Osteoblast (primary cell): Measurements from ENCODE around the gene PTPRF. TPM values are rescaled to one million over a fixed set of nuclear protein-coding genes. Genes with fewer than 3 reads are reported as not detected.
A peak's percentile ranks its signal among the peaks of the same experiment; 100 is the strongest.
"Not testable (repeated sequence)": the region's sequence is repeated elsewhere in the genome, so short reads cannot be mapped to it uniquely, and the experiment has no call there.

ENCODE experiments used
- DNase-seq: peaks from one replicate; pipeline ENCODE4 v3.0.0; 2011; ENCODE audit warnings: low spot score, mixed read lengths; ENCODE audit not compliant: insufficient read length; ENCODE audit errors: missing footprints
- H2AFZ ChIP-seq: 2 replicates; pipeline ENCODE4 v1.6.0; 2011; ENCODE audit warnings: mild to moderate bottlenecking, low read length
- H3K27ac ChIP-seq: 2 replicates; pipeline ENCODE4 v1.5.1; 2011; ENCODE audit warnings: mild to moderate bottlenecking, low read depth, low read length, moderate library complexity
- H3K27me3 ChIP-seq: 2 replicates; pipeline ENCODE4 v1.6.0; 2012; ENCODE audit warnings: mild to moderate bottlenecking, control low read depth, inconsistent platforms, low read length, moderate library complexity; ENCODE audit not compliant: insufficient read depth
- H3K36me3 ChIP-seq: 2 replicates; pipeline ENCODE4 v1.5.1; 2011; ENCODE audit warnings: mild to moderate bottlenecking, low read length, control low read depth, moderate library complexity; ENCODE audit not compliant: insufficient read depth
- H3K4me1 ChIP-seq: 2 replicates; pipeline ENCODE4 v1.5.1; 2011; ENCODE audit warnings: mild to moderate bottlenecking, low read length, control low read depth, moderate library complexity; ENCODE audit not compliant: insufficient read depth
- H3K4me2 ChIP-seq: 2 replicates; pipeline ENCODE4 v1.6.0; 2011; ENCODE audit warnings: mild to moderate bottlenecking, low read length; ENCODE audit not compliant: insufficient read depth
- H3K4me3 ChIP-seq: fragments of 200-600 bp; sonication (generic); 3 replicates; pipeline ENCODE4 v1.5.1; 2012; ENCODE audit warnings: mild to moderate bottlenecking, low read length, inconsistent platforms; ENCODE audit not compliant: insufficient read depth
- H3K79me2 ChIP-seq: 2 replicates; pipeline ENCODE4 v1.6.0; 2012; ENCODE audit warnings: mild to moderate bottlenecking, low read length, control low read depth, inconsistent platforms; ENCODE audit not compliant: insufficient read depth
- H3K9me3 ChIP-seq: 2 replicates; pipeline ENCODE4 v1.5.1; 2011; ENCODE audit warnings: low read depth, low read length, control low read depth
- H4K20me1 ChIP-seq: 2 replicates; pipeline ENCODE4 v1.6.0; 2012; ENCODE audit warnings: mild to moderate bottlenecking, low read length, control low read depth; ENCODE audit not compliant: insufficient read depth
- total RNA-seq: library from RNA; depleted of rRNA; stranded (reverse); fragments of >200 nt; gene quantifications from 2 replicates; pipeline ENCODE4 v1.2.3, GENCODE V29; 2012
- TF ChIP-seq, protein P1 (sequence below): IDR thresholded peaks from 2 replicates; pipeline ENCODE4 v1.5.1; 2011; ENCODE audit warnings: mild to moderate bottlenecking, low read depth, low read length, moderate library complexity; ENCODE audit errors: extremely low read depth

PTPRF gene
- total RNA-seq, 1 donor, result 13.0 TPM

DNA sequence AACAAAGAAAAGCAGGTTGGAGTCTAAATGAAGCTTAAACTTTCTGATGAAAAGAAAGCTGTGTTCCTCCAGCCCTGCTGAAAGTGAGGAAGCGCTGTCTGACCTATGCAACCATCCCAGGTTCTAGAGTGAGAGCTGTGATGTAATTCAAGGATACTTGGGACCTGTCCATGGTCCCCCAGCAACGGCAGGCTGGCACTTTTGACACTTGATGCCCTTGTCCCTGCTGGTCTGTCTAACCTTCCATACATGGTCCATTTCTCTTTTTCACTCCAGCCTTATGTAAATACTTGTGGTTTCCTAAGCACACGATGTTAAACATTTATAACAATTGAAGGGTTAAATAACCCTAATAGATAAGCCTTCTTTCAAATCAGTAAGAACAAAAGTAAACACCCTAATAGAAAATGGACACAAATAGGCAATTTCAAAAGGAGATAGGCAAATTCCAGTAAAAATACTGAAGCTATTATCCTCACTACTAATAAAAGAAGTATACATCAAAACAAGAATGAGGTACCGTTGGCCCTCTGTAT is 101.5 kb downstream of the PTPRF start:
- no peaks in the 10 kb centered on the region for H3K4me1 ChIP-seq
- DNase-seq, result no peak
- no peak overlapping the region for H3K27ac ChIP-seq
- no peak overlapping the region for H3K4me3 ChIP-seq
- H2AFZ ChIP-seq, result no peak overlapping the region
- no peaks in the 10 kb centered on the region for H3K9me3 ChIP-seq
- no peaks in the 10 kb centered on the region for H3K79me2 ChIP-seq
- H3K4me2 ChIP-seq, result no peak overlapping the region
- no peaks in the 10 kb centered on the region for H3K27me3 ChIP-seq
- no peaks in the 10 kb centered on the region for H4K20me1 ChIP-seq
- TF ChIP-seq, protein P1, sequence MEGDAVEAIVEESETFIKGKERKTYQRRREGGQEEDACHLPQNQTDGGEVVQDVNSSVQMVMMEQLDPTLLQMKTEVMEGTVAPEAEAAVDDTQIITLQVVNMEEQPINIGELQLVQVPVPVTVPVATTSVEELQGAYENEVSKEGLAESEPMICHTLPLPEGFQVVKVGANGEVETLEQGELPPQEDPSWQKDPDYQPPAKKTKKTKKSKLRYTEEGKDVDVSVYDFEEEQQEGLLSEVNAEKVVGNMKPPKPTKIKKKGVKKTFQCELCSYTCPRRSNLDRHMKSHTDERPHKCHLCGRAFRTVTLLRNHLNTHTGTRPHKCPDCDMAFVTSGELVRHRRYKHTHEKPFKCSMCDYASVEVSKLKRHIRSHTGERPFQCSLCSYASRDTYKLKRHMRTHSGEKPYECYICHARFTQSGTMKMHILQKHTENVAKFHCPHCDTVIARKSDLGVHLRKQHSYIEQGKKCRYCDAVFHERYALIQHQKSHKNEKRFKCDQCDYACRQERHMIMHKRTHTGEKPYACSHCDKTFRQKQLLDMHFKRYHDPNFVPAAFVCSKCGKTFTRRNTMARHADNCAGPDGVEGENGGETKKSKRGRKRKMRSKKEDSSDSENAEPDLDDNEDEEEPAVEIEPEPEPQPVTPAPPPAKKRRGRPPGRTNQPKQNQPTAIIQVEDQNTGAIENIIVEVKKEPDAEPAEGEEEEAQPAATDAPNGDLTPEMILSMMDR, result no peak
- no peaks in the 10 kb centered on the region for H3K36me3 ChIP-seq

DNA sequence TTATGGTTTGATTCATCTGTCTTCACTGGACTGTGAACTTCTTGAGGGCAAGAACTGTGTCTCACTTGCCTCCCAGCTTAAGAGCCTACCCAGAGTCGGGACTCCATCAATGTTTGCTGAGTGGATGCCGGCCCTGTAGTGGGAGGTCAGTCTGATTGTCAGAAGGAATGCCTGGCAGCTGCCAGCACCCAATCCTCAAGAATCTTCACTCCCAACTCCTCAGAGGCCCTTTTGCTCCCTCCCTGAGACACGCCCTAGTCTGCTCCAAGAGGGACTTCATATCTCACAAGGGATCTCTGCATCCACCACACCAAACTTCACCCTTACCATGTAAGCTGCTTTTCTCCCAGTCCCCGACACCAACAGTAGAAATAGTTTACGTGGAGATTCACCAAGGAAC is 104.0 kb downstream of the PTPRF start:
- peak; percentile 41 for DNase-seq
- TF ChIP-seq, protein P1, result no peak
- no peaks in the 10 kb centered on the region for H3K27me3 ChIP-seq
- H3K27ac ChIP-seq, result no peak overlapping the region
- H3K9me3 ChIP-seq, result no peaks in the 10 kb centered on the region
- H3K4me1 ChIP-seq, result no peaks in the 10 kb centered on the region
- no peaks in the 10 kb centered on the region for H3K36me3 ChIP-seq
- H4K20me1 ChIP-seq, result no peaks in the 10 kb centered on the region
- H3K4me2 ChIP-seq, result no peak overlapping the region
- H3K4me3 ChIP-seq, result no peak overlapping the region
- no peaks in the 10 kb centered on the region for H3K79me2 ChIP-seq
- H2AFZ ChIP-seq, result no peak overlapping the region

DNA sequence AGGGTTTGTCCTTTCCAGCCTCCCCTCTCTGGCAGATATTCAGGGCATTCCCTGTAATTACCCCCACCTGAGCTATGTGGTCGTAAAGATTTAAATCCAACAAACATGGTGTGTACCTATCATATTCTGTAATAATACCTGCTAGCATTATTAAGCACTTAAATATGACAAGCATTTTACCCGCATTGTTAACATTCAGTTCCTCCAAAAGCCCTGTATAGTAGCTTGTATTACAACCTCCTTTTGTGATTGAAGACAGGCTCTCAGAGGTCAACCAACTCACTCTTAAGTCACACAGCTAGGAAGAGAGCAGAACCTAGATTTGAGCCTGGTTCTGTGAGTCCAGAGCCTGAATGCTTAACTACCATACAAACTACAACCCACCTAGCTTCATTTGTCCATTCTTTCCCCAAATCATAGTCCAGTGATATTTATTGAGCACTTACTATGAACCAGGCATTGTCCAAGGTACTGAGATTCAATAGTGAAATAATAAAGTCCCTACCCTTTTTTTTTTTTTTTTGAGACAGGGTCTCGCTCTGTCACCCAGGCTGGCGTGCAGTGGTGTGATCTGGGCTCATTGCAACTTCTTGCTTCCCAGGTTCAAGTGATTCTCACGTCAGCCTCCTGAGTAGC is 105.4 kb downstream of the PTPRF start:
- no peak for DNase-seq
- Histone ChIP-seq H3K36me3 (no peaks in the 10 kb centered on the region), H3K27me3 (no peaks in the 10 kb centered on the region), H3K79me2 (no peaks in the 10 kb centered on the region), H3K27ac (no peak overlapping the region), H3K4me3 (no peak overlapping the region), H3K4me1 (no peaks in the 10 kb centered on the region), H4K20me1 (no peaks in the 10 kb centered on the region), H3K4me2 (no peak overlapping the region), H2AFZ (no peak overlapping the region), H3K9me3 (no peaks in the 10 kb centered on the region)
- TF ChIP-seq, protein P1, result no peak

DNA sequence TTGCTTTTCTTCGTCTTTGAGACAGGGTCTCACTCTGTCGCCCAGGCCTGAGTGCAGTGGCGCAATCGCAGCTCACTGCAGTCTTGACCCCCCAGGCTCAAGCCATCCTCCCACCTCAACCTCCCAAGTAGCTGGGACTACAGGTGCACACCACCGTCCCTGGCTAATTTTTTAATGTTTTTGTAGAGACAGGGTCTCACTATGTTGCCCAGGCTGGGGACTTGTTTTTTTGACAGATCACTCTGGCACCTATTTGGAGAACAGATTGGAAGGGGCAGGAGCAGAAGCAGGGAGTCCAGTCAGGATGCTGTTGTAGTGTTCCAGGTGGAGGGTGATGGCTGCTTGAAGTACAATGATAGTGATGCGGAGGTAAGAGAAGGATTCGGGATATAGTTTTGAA is 106.6 kb downstream of the PTPRF start:
- Histone ChIP-seq H3K4me1 (no peaks in the 10 kb centered on the region), H4K20me1 (no peaks in the 10 kb centered on the region), H3K36me3 (no peaks in the 10 kb centered on the region), H3K27ac (no peak overlapping the region), H3K79me2 (no peaks in the 10 kb centered on the region), H3K27me3 (no peaks in the 10 kb centered on the region), H3K4me2 (no peak overlapping the region), H3K9me3 (no peaks in the 10 kb centered on the region), H2AFZ (no peak overlapping the region), H3K4me3 (no peak overlapping the region)
- DNase-seq, result no peak
- TF ChIP-seq, protein P1, result no peak

DNA sequence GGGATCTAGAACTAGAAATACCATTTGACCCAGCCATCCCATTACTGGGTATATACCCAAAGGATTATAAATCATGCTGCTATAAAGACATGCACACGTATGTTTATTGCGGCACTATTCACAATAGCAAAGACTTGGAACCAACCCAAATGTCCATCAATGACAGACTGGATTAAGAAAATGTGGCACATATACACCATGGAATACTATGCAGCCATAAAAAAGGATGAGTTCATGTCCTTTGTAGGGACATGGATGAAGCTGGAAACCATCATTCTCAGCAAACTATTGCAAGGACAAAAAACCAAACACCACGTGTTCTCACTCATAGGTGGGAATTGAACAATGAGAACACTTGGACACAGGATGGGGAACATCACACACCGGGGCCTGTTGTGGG is 107.7 kb downstream of the PTPRF start:
- H4K20me1 ChIP-seq, H3K4me3 ChIP-seq, DNase-seq, H3K36me3 ChIP-seq, H3K4me2 ChIP-seq, H2AFZ ChIP-seq, H3K27me3 ChIP-seq, H3K27ac ChIP-seq, H3K79me2 ChIP-seq, H3K9me3 ChIP-seq, H3K4me1 ChIP-seq: not testable (repeated sequence)
